ENCODE results near the gene LRRC49. TPM values are rescaled to one million over a fixed set of nuclear protein-coding genes. Genes with fewer than 3 reads are reported as not detected.

Gene LRRC49
- total and polyA plus RNA-seq, 2 of the 13 experiments (the other 11 are each of a cell fraction or from before 2014, with no cell fraction given), result 0.57 to 1.00 TPM

DNA sequence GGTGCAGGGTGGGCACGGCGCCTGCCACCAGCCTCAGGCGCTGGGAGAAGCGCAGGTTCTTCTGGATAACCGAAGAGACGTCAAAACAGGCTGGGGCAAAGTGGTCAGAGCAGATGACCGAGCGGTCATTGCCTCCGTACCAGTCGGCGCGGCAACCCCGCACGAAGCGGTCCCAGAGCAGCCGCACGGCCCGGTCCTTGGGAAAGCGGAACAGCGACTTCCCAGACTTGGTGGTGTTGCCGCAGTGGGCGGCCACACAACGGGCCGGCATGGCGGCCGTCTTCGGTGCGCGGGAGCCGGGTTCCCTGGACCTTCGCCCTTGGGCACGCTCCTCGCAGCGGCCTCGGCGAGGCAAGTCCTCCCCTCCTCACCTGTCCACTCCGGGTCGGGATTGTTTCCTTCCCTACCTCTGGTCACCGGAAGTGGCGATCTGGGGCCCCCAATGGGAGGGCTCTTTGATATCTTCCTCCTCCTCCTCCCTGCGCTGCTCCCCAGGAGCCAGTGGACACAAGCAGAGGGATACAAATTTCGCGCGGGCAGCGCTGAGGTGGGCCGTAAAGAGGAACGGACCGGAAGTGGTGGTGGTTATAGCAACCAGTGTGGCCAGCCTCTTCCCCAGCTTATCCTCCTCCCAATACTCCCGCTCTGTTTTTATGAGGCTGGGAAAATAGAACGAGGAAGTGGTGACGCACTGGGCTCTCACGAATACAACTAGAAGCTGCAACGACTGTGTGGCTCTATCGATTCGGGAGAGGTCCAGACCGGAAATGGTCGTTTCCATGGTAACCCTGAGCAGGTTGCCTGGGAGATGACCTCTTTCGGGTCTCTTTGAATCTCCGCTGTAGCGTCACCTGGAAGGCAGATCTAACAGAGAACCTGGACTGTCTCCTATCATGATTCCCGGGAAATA, at the start of gene LRRC49, which contains the start of gene THAP10 (continued):
- TF ChIP-seq, protein P1, sequence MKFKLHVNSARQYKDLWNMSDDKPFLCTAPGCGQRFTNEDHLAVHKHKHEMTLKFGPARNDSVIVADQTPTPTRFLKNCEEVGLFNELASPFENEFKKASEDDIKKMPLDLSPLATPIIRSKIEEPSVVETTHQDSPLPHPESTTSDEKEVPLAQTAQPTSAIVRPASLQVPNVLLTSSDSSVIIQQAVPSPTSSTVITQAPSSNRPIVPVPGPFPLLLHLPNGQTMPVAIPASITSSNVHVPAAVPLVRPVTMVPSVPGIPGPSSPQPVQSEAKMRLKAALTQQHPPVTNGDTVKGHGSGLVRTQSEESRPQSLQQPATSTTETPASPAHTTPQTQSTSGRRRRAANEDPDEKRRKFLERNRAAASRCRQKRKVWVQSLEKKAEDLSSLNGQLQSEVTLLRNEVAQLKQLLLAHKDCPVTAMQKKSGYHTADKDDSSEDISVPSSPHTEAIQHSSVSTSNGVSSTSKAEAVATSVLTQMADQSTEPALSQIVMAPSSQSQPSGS (CRISPR knock-in tag; IDR thresholded peaks at IDR 0.05), result 0 out of 2 replicates have a peak, but pooled peaks have one; percentile 65
- no peak for TF ChIP-seq PAF1 (CRISPR knock-in tag; IDR thresholded peaks at IDR 0.05)
- peak; percentile 67 to 74 for TF ChIP-seq POLR2A (IDR thresholded peaks at IDR 0.05; ENCODE audit: insufficient read depth in 1 of 2, low read depth in 2 of 2, low read length in 2 of 2)
- no peak for TF ChIP-seq RBAK (CRISPR knock-in tag; IDR thresholded peaks at IDR 0.05)
- TF ChIP-seq ZNF160 (CRISPR knock-in tag; IDR thresholded peaks at IDR 0.05), result peak; percentile 71
- 0 out of 2 replicates have a peak, but pooled peaks have one; percentile 25 for TF ChIP-seq ZNF792 (CRISPR knock-in tag; IDR thresholded peaks at IDR 0.05)
- TF ChIP-seq REPIN1 (CRISPR knock-in tag; IDR thresholded peaks at IDR 0.05; ENCODE audit: borderline replicate concordance, low read depth), result peak; percentile 31; the same call in 1 of the 2 replicates
- TF ChIP-seq HDAC1 (CRISPR knock-in tag; IDR thresholded peaks at IDR 0.05), result peak; percentile 95
- TF ChIP-seq IRX3 (CRISPR knock-in tag; IDR thresholded peaks at IDR 0.05; ENCODE audit: borderline replicate concordance, low read depth), result no peak
- TF ChIP-seq FOSL1 (CRISPR knock-in tag; IDR thresholded peaks at IDR 0.05; ENCODE audit: borderline replicate concordance), result 0 out of 2 replicates have a peak, but pooled peaks have one; percentile 13
- TF ChIP-seq TAF1 (CRISPR knock-in tag; IDR thresholded peaks at IDR 0.05), result peak; percentile 58; the same call in 1 of the 2 replicates
- TF ChIP-seq GMEB1 (CRISPR knock-in tag; IDR thresholded peaks at IDR 0.05; ENCODE audit: borderline replicate concordance), result peak; percentile 28; the same call in 1 of the 2 replicates
- TF ChIP-seq ZNF225 (CRISPR knock-in tag; IDR thresholded peaks at IDR 0.05), result no peak
- peak; percentile 51; the same call in 1 of the 2 replicates for TF ChIP-seq ZNF772 (CRISPR knock-in tag; IDR thresholded peaks at IDR 0.05)
- TF ChIP-seq, protein P2, sequence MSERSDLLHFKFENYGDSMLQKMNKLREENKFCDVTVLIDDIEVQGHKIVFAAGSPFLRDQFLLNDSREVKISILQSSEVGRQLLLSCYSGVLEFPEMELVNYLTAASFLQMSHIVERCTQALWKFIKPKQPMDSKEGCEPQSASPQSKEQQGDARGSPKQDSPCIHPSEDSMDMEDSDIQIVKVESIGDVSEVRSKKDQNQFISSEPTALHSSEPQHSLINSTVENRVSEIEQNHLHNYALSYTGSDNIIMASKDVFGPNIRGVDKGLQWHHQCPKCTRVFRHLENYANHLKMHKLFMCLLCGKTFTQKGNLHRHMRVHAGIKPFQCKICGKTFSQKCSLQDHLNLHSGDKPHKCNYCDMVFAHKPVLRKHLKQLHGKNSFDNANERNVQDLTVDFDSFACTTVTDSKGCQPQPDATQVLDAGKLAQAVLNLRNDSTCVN (CRISPR knock-in tag; IDR thresholded peaks at IDR 0.05; ENCODE audit: borderline replicate concordance), result no peak
- TF ChIP-seq MEF2D (CRISPR knock-in tag; IDR thresholded peaks at IDR 0.05), result peak; percentile 66; the same call in 1 of the 2 replicates
- TF ChIP-seq HNF4G (IDR thresholded peaks at IDR 0.05; ENCODE audit: borderline replicate concordance, low read depth, low read length), result no peak
- TF ChIP-seq HNF4G (CRISPR knock-in tag; IDR thresholded peaks at IDR 0.05; ENCODE audit: borderline replicate concordance, low read depth), result no peak
- peak in 1 of 2 experiments; percentile 25; a peak in 1 of 4 replicates for TF ChIP-seq NR2F1 (CRISPR knock-in tag; IDR thresholded peaks at IDR 0.05)
- peak; percentile 37; the same call in 1 of the 2 replicates for TF ChIP-seq ZBTB20 (CRISPR knock-in tag; IDR thresholded peaks at IDR 0.05; ENCODE audit: borderline replicate concordance, low read depth)
- TF ChIP-seq ARNT2 (CRISPR knock-in tag; IDR thresholded peaks at IDR 0.05; ENCODE audit: low read depth), result no peak; the same call in 1 of the 2 replicates
- no peak for TF ChIP-seq LCORL (IDR thresholded peaks at IDR 0.05)
- TF ChIP-seq LCORL (CRISPR knock-in tag; IDR thresholded peaks at IDR 0.05), result no peak
- TF ChIP-seq ZNF614 (CRISPR knock-in tag; IDR thresholded peaks at IDR 0.05; ENCODE audit: borderline replicate concordance), result 0 out of 2 replicates have a peak, but pooled peaks have one; percentile 47

Measured in HepG2 (cell line).